HUES48 (cell line): ENCODE results near the gene FNIP1.
A peak's percentile ranks its signal among the peaks of the same experiment; 100 is the strongest.
"Not testable (repeated sequence)": the region's sequence is repeated elsewhere in the genome, so short reads cannot be mapped to it uniquely, and the experiment has no call there.

Experiments
- H3K27ac ChIP-seq: one replicate; pipeline ENCODE4 v1.7.0; 2013; ENCODE audit warnings: low read depth, low read length, inconsistent platforms
- H3K27me3 ChIP-seq: 2 replicates; pipeline ENCODE4 v1.6.1; 2013; ENCODE audit warnings: mild to moderate bottlenecking, low read length; ENCODE audit not compliant: control insufficient read depth, insufficient read depth
- H3K36me3 ChIP-seq: 2 replicates; pipeline ENCODE4 v1.6.1; 2013; ENCODE audit warnings: low read length; ENCODE audit not compliant: control insufficient read depth, insufficient read depth
- H3K4me1 ChIP-seq: 2 replicates; pipeline ENCODE4 v1.6.1; 2013; ENCODE audit warnings: mild to moderate bottlenecking, low read length; ENCODE audit not compliant: control insufficient read depth, insufficient read depth
- H3K4me3 ChIP-seq: 2 replicates; pipeline ENCODE4 v1.5.1; 2013; ENCODE audit warnings: mild to moderate bottlenecking, low read depth, low read length
- H3K9ac ChIP-seq: 2 replicates; pipeline ENCODE4 v1.6.1; 2013; ENCODE audit warnings: mild to moderate bottlenecking, low read depth, low read length, moderate library complexity
- H3K9me3 ChIP-seq: 2 replicates; pipeline ENCODE4 v1.6.1; 2013; ENCODE audit warnings: low read length; ENCODE audit not compliant: control insufficient read depth, insufficient read depth

FNIP1 gene

GRCh38 chr5:131786900-131787692, 9.7 kb downstream of the FNIP1 start:
- no peaks in the 10 kb centered on the region for H3K36me3 ChIP-seq
- H3K4me1 ChIP-seq = peaks cover 7% of the 10 kb centered on the region
- H3K9ac ChIP-seq = no peak overlapping the region
- no peak overlapping the region for H3K4me3 ChIP-seq
- H3K27me3 ChIP-seq = no peaks in the 10 kb centered on the region
- H3K27ac ChIP-seq = no peak overlapping the region
- H3K9me3 ChIP-seq = no peaks in the 10 kb centered on the region

GRCh38 chr5:131786036-131786435, 10.8 kb downstream of the FNIP1 start:
- H3K9me3 ChIP-seq = no peaks in the 10 kb centered on the region
- H3K9ac ChIP-seq = no peak overlapping the region
- peaks cover 7% of the 10 kb centered on the region for H3K4me1 ChIP-seq
- no peaks in the 10 kb centered on the region for H3K36me3 ChIP-seq
- H3K27me3 ChIP-seq = no peaks in the 10 kb centered on the region
- H3K27ac ChIP-seq = no peak overlapping the region
- no peak overlapping the region for H3K4me3 ChIP-seq

- H3K27ac ChIP-seq = peak overlapping the region; percentile 51
- no peak overlapping the region for H3K4me3 ChIP-seq
- peaks cover 7% of the 10 kb centered on the region for H3K4me1 ChIP-seq
- no peaks in the 10 kb centered on the region for H3K27me3 ChIP-seq
- H3K9ac ChIP-seq = no peak overlapping the region
- no peaks in the 10 kb centered on the region for H3K9me3 ChIP-seq
- no peaks in the 10 kb centered on the region for H3K36me3 ChIP-seq
Observed at GRCh38 chr5:131783874-131784273, 12.9 kb downstream of the FNIP1 start.

GRCh38 chr5:131783357-131783756, 13.5 kb downstream of the FNIP1 start:
- Histone ChIP-seq H3K4me1 (peaks cover 7% of the 10 kb centered on the region), H3K9me3 (no peaks in the 10 kb centered on the region), H3K4me3 (no peak overlapping the region), H3K36me3 (no peaks in the 10 kb centered on the region), H3K9ac (no peak overlapping the region), H3K27me3 (no peaks in the 10 kb centered on the region), H3K27ac (no peak overlapping the region)

GRCh38 chr5:131782717-131783116, 14.1 kb downstream of the FNIP1 start:
- Histone ChIP-seq H3K27ac (no peak overlapping the region), H3K9me3 (no peaks in the 10 kb centered on the region), H3K27me3 (no peaks in the 10 kb centered on the region), H3K9ac (no peak overlapping the region), H3K36me3 (no peaks in the 10 kb centered on the region), H3K4me1 (peaks cover 7% of the 10 kb centered on the region), H3K4me3 (no peak overlapping the region)

- not testable (repeated sequence) for H3K9ac ChIP-seq, H3K4me1 ChIP-seq, H3K27me3 ChIP-seq
Observed at GRCh38 chr5:131778141-131778540, 18.7 kb downstream of the FNIP1 start.

GRCh38 chr5:131776450-131776849, 20.4 kb downstream of the FNIP1 start:
- H3K36me3 ChIP-seq = no peaks in the 10 kb centered on the region
- H3K9ac ChIP-seq = no peak overlapping the region
- H3K27me3 ChIP-seq = no peaks in the 10 kb centered on the region
- no peak overlapping the region for H3K27ac ChIP-seq
- H3K4me1 ChIP-seq = no peaks in the 10 kb centered on the region
- no peaks in the 10 kb centered on the region for H3K9me3 ChIP-seq
- no peak overlapping the region for H3K4me3 ChIP-seq

More at GRCh38 chr5:131778141-131778540, 18.7 kb downstream of the FNIP1 start:
- not testable (repeated sequence) for H3K4me3 ChIP-seq, H3K36me3 ChIP-seq, H3K27ac ChIP-seq, H3K9me3 ChIP-seq

GRCh38 chr5:131774652-131775367, 22.0 kb downstream of the FNIP1 start:
- Histone ChIP-seq H3K36me3 (no peaks in the 10 kb centered on the region), H3K4me3 (no peak overlapping the region), H3K4me1 (no peaks in the 10 kb centered on the region), H3K27ac (no peak overlapping the region), H3K9ac (no peak overlapping the region), H3K9me3 (no peaks in the 10 kb centered on the region), H3K27me3 (no peaks in the 10 kb centered on the region)

GRCh38 chr5:131773805-131774204, 23.0 kb downstream of the FNIP1 start:
- Histone ChIP-seq H3K27me3 (no peaks in the 10 kb centered on the region), H3K36me3 (no peaks in the 10 kb centered on the region), H3K4me3 (no peak overlapping the region), H3K27ac (no peak overlapping the region), H3K4me1 (no peaks in the 10 kb centered on the region), H3K9ac (no peak overlapping the region), H3K9me3 (no peaks in the 10 kb centered on the region)

- Histone ChIP-seq H3K36me3 (no peaks in the 10 kb centered on the region), H3K4me3 (no peak overlapping the region), H3K27ac (no peak overlapping the region), H3K27me3 (no peaks in the 10 kb centered on the region), H3K4me1 (no peaks in the 10 kb centered on the region), H3K9ac (no peak overlapping the region), H3K9me3 (no peaks in the 10 kb centered on the region)
Observed at GRCh38 chr5:131771692-131772091, 25.1 kb downstream of the FNIP1 start.

- Histone ChIP-seq H3K36me3 (no peaks in the 10 kb centered on the region), H3K27me3 (no peaks in the 10 kb centered on the region), H3K9me3 (no peaks in the 10 kb centered on the region), H3K4me1 (no peaks in the 10 kb centered on the region), H3K27ac (no peak overlapping the region), H3K4me3 (no peak overlapping the region), H3K9ac (no peak overlapping the region)
Observed at GRCh38 chr5:131769961-131770360, 26.9 kb downstream of the FNIP1 start.
